Mucosa of descending colon (tissue), 3 donors: ENCODE results near the gene F7. TPM values are rescaled to one million over a fixed set of nuclear protein-coding genes. Genes with fewer than 3 reads are reported as not detected.

ENCODE experiments used
- ATAC-seq: fragments of 200-7000 bp; cut with Tn5 transposase; one replicate; pipeline ENCODE4 v1.9.1; 2020; ENCODE audit warnings: mild to moderate bottlenecking, moderate library complexity
- DNase-seq, 3 donors: peaks; one replicate each; pipeline ENCODE4 v3.0.0-alpha.2; 2020
- H3K36me3 ChIP-seq: fragments of 200-600 bp; one replicate; pipeline ENCODE4 v1.8.0; 2021; ENCODE audit warnings: low read depth, mild to moderate bottlenecking
- H3K4me1 ChIP-seq: fragments of 200-600 bp; one replicate; pipeline ENCODE4 v1.8.0; 2021; ENCODE audit warnings: low read depth, mild to moderate bottlenecking
- H3K4me3 ChIP-seq: fragments of 200-600 bp; one replicate; pipeline ENCODE4 v1.8.0; 2021; ENCODE audit warnings: mild to moderate bottlenecking
- H3K9me3 ChIP-seq: fragments of 200-600 bp; one replicate; pipeline ENCODE4 v1.8.0; 2021; ENCODE audit warnings: mild to moderate bottlenecking
- CTCF ChIP-seq: fragments of 200-600 bp; IDR thresholded peaks from one replicate; pipeline ENCODE4 v1.8.0; 2022; ENCODE audit warnings: antibody characterized with exemption, mild to moderate bottlenecking
- intact Hi-C, 2 donors: fragments of 100-400 bp; cut with DNase I in 1 of 2; cut with micrococcal nuclease in 1 of 2; formaldehyde crosslinking; loops; one replicate each; pipeline versions ENCODE4 v1.11.0 to v1.11.1; 2022; cut with DNase I, micrococcal nuclease
- total RNA-seq, 3 donors: library from RNA; stranded (reverse); fragmentation: NEBNext Ultra II Directional in 2 of 3; extraction: Animal tissue kit (Norgen Biotek cat#: 25700) in 2 of 3; gene quantifications; one replicate each; pipeline versions ENCODE4 v1.2.1 to v1.2.4, GENCODE V29; 2021 to 2023
- donor health status: DM: no; HTN: no; CAD: no; lungs with moderate emphysema.
- donor health status: DM: no; HTN: no; CAD: no.
- donor health status: DM: no; HTN: yes; CAD: no.

The F7 gene
- total RNA-seq, 3 donors from 2014 or later = 0.19 TPM; not detected in 2

- DNase-seq (peak in 1 of 3 donors; percentile 27), ATAC-seq (no peak)
- Histone ChIP-seq H3K4me1 (no peaks in the 10 kb centered on the region), H3K9me3 (no peaks in the 10 kb centered on the region), H3K36me3 (no peaks in the 10 kb centered on the region), H3K4me3 (no peak overlapping the region)
- TF ChIP-seq CTCF = no peak
- intact Hi-C loops = no loop called here
Observed at GRCh38 chr13:113082198-113083021, 23.2 kb upstream of the F7 start.

- TF ChIP-seq CTCF = no peak
- H3K4me1 ChIP-seq = no peaks in the 10 kb centered on the region
- ATAC-seq = no peak
- H3K4me3 ChIP-seq = no peak overlapping the region
- no peaks in the 10 kb centered on the region for H3K9me3 ChIP-seq
- peak in 1 of 3 donors; percentile 39 for DNase-seq
- intact Hi-C loops = no loop called here
- no peaks in the 10 kb centered on the region for H3K36me3 ChIP-seq
Observed at GRCh38 chr13:113083022-113083373, 22.6 kb upstream of the F7 start.

- peak in 2 of 3 donors; percentile 32 to 46 for DNase-seq
- TF ChIP-seq CTCF = no peak
- intact Hi-C loops = no loop called here
- Histone ChIP-seq H3K9me3 (no peaks in the 10 kb centered on the region), H3K36me3 (no peaks in the 10 kb centered on the region), H3K4me3 (no peak overlapping the region), H3K4me1 (no peaks in the 10 kb centered on the region)
- ATAC-seq = peak; percentile 60
Observed at GRCh38 chr13:113083402-113084061, 22.1 kb upstream of the F7 start.

- Histone ChIP-seq H3K36me3 (no peaks in the 10 kb centered on the region), H3K4me1 (no peaks in the 10 kb centered on the region), H3K9me3 (no peaks in the 10 kb centered on the region), H3K4me3 (no peak overlapping the region)
- DNase-seq (peak in 1 of 3 donors; percentile 19), ATAC-seq (no peak)
- no peak for TF ChIP-seq CTCF
- intact Hi-C loops = no loop called here
Observed at GRCh38 chr13:113084094-113084942, 21.3 kb upstream of the F7 start.

- Histone ChIP-seq H3K4me3 (no peak overlapping the region), H3K9me3 (no peaks in the 10 kb centered on the region), H3K4me1 (no peaks in the 10 kb centered on the region), H3K36me3 (no peaks in the 10 kb centered on the region)
- intact Hi-C loops = no loop called here
- DNase-seq (peak in 1 of 3 donors; percentile 30), ATAC-seq (no peak)
- no peak for TF ChIP-seq CTCF
Observed at GRCh38 chr13:113084943-113085540, 20.5 kb upstream of the F7 start.
